HG02852 (cell line): Measurements from ENCODE around the gene TNRC6C.

ENCODE experiments used
- ATAC-seq: cut with Tn5 transposase; IDR thresholded peaks from one replicate; pipeline ENCODE4 v1.9.1; 2021; ENCODE audit warnings: mild to moderate bottlenecking, moderate library complexity; ENCODE audit not compliant: unreplicated experiment

The TNRC6C gene

DNA sequence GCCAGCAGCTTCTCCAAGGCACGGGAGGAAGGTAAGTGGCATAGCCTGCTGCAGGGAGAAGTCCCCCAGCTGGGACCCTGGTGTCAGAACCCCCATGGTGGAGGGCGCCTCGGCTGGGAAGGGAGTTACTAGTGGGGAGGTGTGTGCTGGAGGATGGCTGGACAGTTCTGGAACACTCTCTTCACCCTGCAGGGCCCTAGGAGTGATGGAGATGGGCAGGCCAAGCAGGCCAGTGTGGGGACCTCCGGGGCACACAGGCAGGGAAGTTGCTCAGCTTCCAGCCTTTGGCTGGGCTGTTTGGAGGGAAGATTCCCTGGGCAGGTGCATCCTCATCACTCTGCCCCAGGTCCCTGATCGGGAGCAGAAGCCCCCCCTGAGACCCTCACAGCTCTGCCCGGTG, 188.4 kb downstream of the TNRC6C start:
- ATAC-seq, result no peak

DNA sequence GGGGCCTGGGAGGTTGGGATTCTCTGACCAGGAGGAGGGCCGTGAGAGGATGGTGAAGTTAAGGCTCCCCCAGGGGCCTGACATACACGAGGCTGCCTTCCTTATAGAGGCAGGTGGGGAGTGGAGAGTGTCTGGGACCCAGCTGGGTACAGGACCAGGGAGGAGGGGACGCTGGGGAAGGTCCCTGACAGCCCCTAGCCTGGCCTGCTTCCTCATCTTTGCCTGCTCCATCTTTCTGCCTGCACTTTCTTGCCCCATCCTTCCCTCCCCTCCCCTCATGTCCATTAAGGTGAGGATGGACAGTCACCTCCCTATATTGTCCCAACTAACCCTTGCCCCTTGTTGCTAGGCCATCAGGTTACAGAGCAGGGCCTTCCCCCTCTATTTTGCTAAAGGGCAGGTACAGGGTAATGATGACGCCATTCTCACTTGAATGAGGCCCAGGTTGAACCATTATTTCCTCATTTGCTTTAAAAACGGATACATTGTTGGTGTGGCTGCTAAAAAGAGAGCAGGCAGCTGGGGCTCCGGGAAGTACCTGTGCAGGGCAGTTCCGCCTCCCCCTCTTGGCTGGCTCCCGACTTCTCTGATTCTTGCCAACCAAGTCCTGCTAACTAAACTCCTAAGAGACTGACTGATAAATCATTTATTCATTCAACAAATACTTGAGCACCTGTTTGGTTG, 189.0 kb downstream of the TNRC6C start:
- no peak for ATAC-seq

- no peak for ATAC-seq
Observed at GRCh38 chr17:78148286-78149016, 189.9 kb downstream of the TNRC6C start.

- no peak for ATAC-seq
Observed at GRCh38 chr17:78151514-78152008, 193.1 kb downstream of the TNRC6C start.

- ATAC-seq, result peak; percentile 43
Observed at GRCh38 chr17:78154903-78155811, 196.7 kb downstream of the TNRC6C start.
